Stimulated activated CD8-positive, alpha-beta memory T cell treated with anti-CD3 and anti-CD28 coated beads, Interleukin-2, amount 100 ng/mL, for 1 hour (primary cell): Measurements from ENCODE around the gene CEPT1.
"Not testable (repeated sequence)": the region's sequence is repeated elsewhere in the genome, so short reads cannot be mapped to it uniquely, and the experiment has no call there.

Experiments
- DNase-seq, 2 donors: peaks; one replicate each; pipeline ENCODE4 v3.0.0-alpha.2; 2020; ENCODE audit warnings: low read depth in 2 of 2

Gene CEPT1

DNA sequence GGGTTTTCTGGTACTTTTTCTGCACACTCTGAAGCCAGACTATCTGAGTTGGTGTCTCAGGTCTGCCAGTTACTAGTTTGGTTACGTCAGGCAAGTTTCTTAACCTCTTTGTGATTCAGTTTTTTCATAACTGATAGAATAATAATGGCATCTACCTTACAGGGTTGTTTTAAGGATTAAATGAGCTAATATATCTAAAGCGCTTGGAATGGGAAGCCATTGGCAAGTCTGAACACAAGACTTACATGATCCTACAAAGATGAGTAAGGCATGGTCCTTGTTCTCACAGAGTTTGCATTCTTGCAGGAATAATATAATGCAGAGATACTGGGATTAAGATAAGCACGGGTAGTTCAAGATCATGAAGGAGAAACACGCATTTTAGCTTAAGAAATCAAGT lies 69.6 kb downstream of the CEPT1 start:
- no peak for DNase-seq

DNA sequence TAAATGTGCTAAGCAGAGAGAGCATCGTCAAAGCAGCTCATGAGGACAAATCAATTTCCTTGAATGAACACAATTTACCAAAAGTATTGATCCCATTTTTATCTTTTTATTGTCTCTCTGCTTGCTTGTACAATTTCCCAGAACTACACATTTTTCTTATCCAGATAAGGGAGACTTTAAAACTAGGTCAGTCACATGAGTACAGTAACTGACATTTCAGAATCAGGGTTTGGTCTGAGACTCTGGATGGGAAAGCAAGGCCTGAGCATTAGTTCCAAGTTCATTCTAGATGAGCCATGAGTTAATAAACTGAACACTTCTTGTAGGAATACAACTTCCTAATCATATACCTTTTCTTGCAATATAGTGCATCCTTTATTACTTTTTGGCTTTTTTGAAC lies 71.9 kb downstream of the CEPT1 start:
- DNase-seq: no peak

DNA sequence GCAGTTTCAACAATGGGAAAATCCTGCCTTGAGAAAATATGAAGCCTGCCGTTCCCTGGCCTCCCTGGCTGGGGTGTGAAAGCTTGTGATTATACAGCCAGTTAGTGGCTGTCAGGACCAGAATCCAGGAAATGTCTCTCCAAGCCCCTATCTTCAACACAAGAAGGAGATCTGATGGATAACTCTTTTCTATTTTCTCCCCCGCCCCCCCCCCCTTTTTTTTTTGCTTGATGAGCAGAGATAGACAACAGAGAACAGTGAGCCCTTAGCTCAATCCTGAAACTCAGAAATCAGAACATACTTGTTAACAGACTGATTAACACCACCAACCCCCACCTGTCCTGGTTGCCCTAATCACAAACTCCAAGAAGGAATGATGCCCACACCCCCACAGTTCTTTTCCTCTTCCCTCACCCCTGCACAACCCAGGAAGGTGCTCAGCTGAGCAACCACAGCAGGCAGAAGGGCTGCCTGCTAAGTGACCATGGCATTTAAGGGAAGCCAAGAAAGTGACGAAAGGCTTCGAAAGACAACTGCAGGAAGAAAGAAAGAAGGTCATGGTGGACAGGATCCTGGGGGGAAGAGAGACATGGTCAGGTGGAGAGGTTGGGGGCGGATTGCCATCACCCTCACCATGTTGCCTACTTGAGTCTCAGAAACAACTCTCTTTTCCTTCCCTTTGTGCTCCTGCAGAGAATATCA lies 72.8 kb downstream of the CEPT1 start:
- no peak for DNase-seq

DNA sequence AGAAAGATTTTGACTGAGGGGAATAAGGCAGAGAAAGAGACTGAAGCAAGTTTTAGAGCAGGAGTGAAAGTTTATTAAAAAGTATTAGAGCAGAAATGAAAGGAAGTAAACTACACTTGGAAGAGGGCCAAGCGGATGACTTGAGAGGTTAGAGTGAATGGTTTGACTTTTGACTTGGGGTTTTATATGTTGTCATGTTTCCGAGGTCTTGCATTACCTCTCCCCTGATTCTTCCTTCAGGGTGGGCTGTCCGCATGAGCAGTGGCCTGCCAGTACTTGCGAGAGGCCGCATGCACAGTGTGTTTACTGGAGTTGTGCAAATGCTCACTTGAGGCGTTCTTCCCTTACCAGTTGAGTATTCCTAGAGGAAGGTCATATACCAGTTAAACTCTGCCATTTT lies 73.4 kb downstream of the CEPT1 start:
- DNase-seq: no peak

DNA sequence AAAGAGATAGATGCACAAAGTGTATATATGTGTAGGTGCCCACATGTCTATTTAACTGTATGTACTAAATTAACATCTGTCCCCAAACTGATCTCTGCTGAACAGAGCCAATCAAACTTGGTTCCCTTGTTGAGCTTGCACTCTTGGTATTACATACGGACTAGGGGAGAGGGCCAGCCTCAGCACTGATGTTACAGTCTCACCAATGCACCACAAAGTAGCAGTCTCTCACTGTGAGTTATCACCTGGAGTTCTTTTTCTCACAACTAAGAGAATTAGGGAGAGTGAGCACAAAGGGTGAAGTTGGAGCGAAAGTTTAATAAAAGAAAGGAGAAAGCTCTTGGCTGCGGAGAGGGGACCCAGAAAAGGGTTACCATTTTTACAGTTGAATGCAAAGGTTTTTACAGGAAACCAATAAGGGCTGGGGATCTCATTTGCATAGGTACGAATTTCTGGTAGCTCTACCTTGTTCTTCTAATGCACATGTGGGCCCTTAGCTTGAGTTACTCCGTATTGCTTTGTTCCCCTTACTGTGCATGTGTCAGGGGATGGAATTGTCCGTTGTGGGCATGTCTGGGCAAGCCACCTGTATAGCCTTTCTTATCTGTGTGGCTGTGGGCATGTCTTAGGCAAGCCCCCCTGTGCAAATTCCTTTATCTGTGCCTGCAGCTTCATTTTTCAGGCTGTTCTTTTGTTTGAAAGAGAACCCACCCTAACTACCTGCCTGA lies 74.2 kb downstream of the CEPT1 start:
- DNase-seq: no peak

DNA sequence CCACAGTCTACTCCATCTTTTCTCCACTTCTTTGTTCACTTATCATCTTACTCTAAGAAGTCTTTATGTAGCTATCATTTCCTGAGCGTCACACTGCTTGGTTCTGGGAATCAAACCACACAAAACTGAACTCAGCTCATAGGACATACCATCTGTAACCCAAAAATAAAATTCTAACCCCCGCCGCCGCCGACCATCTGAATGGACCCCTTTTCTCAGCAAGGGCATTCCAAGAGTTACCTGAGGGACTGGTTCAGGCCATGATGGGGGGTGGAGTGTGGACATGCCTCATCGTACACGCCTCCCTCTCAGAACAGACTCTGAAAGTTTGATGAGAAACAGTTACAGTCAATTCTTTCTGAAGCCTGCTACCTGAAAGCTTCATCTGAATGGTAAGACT lies 74.9 kb downstream of the CEPT1 start:
- DNase-seq: peak in 1 of 2 donors; percentile 64

DNA sequence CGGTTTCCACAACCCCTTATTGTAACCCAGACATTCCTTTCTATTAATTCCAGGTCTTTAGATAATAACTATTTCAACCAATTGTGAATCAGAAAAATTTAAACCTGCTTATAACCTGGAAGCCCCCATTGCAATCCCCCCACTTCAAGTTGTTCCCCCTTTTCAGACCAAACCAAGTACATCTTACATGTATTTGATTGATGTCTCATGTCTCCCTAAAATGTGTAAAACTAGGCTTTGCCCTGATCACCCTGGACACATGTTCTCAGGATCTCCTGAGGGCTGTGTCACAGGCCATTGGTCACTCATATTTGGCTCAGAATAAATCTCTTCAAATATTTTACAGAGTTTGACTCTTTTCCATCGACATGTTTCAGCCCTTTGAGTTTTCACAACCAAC lies 75.3 kb downstream of the CEPT1 start:
- DNase-seq: not testable (repeated sequence)

DNA sequence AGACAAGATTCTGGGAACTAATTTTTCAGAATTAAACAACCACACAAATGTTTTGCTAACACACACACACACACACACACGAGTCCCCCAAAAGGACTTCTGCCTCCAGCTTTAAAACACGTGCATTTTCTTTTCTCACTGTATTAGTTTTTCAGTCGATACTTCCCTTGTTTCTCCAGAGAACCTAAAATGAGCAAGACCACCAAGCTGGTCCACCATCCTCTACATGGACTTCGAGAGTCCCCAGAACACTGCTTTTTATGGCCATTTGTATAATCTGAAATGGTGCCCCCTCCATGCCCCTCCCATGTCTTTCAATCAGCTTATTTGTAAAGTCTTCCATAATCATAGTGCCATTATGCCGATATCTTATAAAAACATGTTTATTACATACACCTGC lies 76.7 kb downstream of the CEPT1 start:
- DNase-seq: no peak

DNA sequence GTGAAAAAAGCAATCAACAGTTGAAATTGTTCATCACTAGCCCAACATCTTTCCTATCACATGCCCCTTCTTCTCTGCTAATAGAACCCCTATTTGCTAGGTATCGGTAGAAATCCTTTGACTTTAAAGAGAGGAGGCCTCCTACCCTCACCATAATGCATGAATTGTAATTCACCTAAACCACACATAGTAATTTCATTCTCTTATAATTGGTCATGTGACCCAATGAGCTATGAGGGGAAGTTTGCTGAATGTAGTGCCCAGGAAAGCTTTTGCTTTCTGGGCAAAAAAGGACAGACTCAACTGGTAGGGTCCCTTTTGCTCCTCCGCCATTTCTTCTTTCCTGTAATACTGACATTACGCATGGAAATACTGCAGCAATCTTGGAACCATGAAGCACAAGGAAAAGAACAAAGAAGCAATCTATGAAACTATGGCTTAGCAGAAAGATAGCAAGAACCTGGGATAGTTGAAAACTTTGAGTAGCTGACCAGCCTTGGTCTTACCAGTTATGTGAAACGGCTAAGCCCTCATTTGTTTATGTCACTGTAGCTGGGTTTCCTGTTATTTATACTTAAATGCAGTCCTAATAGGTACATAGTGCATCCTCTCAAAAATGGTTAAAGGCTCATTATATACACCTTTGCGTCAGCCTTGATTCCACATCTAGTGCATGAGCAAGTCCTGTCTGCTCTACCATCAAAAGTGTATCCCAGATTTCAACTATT lies 77.3 kb downstream of the CEPT1 start:
- no peak for DNase-seq

DNA sequence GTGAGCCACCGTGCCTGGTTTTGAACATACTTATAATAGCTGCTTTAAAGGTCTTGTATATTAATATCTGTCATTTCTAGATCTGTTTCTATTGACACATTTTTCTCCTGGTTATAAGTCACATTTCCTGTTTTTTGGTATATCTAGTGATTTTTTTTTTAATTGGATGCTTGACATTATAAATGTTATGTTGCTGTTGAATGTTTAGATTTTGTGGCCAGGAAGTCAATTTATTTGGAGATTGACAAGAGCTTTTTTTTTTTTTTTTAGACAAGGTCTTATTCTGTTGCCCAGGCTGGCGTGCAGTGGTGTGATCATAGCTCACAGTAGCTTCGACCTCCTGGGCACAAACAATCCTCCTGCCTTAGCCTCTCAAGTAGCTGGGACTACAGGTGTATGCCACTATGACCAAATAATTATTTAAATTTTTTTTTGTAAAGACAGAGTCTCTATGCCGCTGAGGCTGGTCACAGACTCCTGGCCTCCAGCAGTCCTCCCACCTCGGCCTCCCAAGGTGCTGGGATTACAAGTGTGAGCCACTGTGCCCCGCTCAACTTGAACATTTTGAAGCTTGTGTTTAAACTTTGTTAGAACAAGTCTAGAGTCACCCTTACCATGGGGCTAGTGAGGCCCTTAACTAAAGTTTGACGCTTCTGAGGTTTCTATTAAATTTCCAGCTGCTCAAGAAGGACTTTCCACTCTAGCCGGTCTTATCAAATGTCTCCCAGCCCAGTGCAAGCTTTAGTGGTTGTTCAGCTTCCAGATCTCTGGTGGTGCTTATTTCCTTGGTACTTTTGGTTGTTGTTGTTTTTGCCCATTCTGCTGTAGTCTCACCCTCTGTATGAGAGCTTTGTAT lies 78.9 kb downstream of the CEPT1 start:
- no peak for DNase-seq

DNA sequence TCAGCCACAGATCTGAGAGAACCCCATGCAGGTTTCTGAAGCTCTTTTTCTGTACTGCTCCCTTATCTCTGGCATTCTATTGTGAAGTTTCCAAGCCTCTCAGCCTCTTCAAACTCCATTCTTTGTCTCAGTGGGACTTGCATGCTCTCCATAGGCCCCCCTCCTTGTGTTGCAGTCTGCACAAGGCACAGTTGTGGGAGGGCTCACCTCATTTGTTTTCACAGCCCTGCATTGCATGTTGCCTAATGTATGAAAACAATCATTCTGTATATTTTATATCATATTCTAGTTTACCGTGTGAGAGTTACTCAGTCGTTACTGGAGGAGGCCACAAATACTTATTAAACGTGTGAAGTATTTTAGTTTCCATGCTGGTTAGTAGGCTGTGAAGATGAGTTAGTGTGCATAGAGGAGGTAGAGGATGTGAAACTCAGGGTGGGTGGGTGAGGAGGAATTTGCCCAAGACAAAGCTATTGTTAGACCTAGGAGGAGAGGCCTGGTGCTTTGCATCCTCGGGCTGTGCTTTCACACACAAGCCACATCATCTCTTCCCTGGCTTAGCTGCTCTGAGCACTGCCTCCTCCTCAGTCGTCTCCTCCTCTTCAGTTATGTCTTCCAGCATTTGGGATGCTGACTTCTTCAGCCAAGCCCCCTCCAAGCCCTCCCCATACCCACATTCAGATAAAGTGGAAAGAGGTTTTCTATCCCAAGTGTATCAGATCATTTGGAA lies 79.7 kb downstream of the CEPT1 start:
- no peak for DNase-seq

DNA sequence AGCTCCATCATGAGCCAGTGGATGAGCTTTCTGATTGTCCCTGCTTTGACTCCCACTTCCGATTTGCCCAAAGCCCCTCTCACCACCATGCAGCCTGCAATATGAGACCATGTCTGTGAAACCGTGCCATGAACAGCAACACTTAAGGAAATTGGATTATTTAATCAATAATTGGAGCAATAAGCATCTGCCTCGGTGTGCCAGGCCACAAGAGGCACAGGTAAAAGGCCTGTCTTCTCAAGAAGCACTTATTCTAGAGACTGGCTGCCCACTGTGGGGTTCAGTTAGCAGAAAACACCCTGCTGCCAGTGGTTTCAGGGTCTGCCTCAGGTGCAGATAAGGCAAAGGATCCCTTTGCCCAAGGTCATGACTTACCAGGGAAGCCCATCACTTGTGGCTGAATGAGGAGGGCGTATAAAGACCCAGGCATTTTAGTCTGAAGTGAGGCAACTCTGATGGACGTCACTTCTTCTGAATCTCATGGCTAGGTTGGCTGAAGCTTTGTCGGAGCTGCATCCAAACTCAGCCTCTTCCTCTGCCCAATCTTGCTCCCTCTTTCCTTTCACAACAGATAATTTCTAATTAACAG lies 80.4 kb downstream of the CEPT1 start:
- no peak for DNase-seq

DNA sequence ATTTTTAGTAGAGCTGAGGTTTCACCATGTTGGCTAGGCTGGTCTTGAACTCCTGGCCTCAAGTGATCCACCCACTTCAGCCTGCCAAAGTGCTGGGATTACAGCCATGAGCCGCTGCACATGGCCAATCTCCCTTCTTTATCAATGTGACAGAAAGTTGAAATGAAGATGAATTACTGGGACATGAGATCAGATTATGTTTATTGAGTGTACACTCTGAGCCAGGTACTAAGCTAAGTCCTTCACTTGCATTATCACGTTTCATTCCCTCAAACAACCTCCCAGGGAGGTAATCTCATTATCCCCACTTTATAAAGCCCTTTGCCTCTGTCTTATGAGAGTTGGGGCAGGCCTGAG lies 81.2 kb downstream of the CEPT1 start:
- DNase-seq: no peak

DNA sequence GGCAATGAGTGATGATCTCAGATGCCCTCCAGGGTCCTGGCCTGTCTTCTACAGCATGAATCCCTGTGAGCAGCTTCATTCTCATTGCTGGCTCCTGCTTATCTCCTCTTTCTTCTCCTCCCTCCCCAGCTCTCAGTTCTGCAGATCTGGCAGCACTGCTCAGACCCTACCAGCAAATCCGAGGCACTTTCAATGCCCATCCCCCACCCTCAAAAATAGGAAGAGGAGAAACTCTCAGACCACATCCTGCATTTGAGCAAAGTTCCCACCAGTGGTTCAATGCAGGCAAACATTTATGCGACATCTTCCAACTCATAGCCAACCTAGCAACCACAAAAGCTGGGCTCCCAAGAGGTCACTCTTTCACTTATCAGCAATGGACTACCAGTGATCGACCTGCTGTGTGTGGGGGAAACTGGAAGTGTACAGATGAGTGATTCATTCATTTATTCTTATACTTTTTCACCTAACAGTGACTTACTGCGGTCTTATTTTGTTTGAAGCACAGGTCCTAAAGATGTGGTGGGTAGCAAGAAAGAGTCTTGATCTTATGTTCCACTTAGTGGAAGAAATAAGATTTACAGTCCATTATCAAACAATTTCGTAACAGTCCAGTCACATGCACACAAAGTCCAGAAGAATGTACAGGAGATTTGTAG lies 81.7 kb downstream of the CEPT1 start:
- no peak for DNase-seq

DNA sequence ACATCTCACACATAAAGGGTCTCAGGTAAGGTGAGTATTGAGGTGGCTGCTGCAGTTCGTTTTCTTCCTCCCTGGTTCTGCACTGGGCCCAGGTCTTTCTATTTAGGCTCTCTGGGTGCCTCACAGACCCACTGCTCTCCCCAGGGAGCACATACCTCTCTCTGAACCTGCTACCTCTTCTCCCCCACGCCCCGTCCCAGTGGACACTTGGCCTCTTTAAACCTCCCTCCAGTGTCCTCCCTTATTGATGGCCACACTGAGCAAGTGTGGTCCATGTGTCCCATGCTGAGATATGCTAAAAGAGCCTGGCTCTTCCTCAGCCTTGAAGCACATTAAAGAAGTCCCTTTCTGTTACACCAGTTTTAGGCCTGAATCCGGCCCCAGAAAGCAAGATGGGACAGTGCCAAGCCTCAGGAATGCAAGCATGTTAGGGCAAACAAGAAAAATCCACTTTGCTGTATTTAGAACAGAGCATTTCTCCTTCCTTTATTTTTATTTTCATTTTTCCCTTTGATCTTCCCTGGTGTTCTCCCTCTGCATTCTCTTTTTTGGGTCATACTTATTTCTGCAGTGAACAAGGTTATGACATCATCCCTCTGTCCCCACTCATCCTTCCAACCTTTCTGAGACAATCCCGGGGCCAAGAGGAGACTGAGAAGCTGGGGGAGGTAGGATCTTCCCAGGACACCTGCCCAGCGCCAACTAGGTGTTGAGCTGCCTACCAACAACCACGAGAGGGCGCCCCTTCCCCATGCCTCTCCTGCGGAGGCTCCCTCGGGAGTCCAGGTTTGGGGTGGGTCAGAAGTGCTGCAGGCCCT lies 82.5 kb downstream of the CEPT1 start:
- DNase-seq: peak in 1 of 2 donors; percentile 57

DNA sequence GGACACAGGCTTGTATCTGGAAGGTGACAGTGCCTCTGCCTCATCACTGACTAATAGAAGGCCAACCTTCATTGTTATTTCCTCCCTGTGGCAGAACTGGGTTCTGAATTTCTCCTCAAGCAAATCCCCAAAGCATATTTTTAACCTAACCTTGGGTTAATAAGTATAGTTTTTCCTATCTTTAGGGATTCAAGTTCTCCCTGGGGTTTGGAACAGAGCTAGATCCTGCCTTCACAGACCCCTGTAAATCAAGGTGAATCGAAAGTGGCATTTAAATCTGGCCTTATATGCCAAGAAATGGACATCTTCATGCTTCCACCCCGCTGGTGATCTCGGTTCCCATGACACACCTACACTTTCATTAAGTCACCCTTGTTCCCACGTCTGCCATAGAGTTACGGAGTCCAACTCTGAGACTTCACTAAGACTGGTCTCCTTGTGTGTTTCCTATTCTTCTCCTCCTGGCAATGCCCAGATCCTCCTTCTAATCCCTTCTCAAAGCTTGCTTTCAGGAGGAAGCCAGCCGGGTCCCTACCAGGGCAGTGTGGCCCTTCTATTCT lies 83.2 kb downstream of the CEPT1 start:
- DNase-seq: no peak

DNA sequence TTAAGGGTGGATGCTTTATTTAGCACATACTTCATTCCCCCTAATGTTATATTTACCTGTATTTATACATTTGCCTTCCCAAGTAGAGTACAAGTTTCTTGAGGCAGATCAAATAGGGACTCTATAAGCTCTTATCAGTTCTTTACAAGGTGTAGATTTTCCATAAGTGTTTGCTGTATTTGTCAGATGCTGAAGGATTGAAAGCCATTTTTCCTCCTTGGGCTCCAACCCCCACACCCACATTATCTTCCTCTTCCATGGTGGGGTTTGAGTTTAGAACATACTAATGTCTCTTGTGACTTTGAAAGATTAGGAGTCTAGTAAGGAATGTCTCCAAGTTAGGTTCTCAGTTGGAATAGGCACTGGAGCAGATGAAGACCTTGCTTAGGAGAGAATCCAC lies 85.1 kb downstream of the CEPT1 start:
- no peak for DNase-seq

DNA sequence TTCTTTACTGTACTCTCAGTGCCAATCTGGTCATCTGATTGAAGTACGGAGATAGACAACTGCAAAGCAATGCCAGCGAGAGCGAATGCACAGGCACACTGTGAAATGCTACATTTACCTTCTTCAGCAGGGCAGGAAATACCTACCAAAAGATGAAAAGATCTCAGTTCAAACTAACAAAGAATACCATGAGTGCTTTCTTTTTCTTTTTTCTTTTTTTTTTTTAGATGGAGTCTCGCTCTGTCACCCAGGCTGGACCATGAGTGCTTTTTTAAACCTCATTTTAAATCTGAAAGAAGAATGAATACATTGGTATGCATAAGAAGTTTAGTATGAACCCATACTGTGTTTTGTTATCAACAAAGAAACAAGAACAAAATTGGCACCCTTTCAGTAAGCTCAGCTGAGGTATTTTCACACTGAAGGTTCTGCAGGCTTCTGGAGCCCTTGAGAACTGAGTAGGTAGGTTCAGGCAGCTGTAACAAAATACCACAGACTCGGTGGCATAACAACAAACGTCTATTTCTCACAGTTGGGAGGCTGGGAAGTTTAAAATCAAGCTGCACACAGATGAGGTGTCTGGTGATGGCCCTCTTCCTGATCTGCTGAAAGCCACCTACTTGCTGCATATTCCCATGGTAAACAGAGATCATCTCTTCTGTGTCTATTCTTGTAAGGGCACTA lies 85.8 kb downstream of the CEPT1 start:
- no peak for DNase-seq

DNA sequence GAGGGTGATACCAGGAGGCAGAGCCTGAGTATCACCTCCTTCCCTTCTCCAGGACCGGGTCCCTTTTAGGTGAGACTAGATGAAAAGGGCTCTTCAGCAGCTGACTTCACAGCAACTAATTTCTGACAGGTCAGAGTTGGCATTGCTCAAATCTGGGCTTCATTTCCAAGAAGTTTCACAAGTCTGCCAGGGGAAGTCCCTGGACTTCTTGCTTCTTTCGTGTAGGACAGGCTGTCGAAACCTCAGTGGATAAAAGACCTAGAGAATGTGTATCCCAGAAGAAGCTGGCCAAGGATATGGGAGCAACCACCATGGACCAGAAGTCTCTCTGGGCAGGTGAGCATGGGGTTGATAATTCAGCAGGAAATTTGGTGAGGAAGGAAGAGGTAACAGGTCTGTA lies 87.4 kb downstream of the CEPT1 start, which contains the start of gene CHI3L2:
Gene CHI3L2, plus strand, starts transcription at position 280 of the 400 bp plus-strand sequence. Its CDS starts 17 bp downstream, at position 297.
- DNase-seq: no peak
